HG03575 (cell line): ENCODE measurements around the gene ICAM3.
"Not testable (repeated sequence)": the region's sequence is repeated elsewhere in the genome, so short reads cannot be mapped to it uniquely, and the experiment has no call there.

Source experiments
- ATAC-seq: cut with Tn5 transposase; IDR thresholded peaks from one replicate; pipeline ENCODE4 v1.9.1; 2021; ENCODE audit not compliant: unreplicated experiment, insufficient number of reproducible peaks, low FRiP score; ENCODE audit errors: extremely low read depth

The ICAM3 gene

GRCh38 chr19:10339380-10339960, at the start of gene ICAM3:
Gene ICAM3 (minus strand): TSS chr19:10339624. CDS start chr19:10339614, 10 bp downstream.
- ATAC-seq: no peak

- ATAC-seq: no peak
Observed at GRCh38 chr19:10388957-10389356, 49.5 kb upstream of the ICAM3 start.

GRCh38 chr19:10384580-10384979, 45.2 kb upstream of the ICAM3 start:
- ATAC-seq: no peak

- not testable (repeated sequence) for ATAC-seq
Observed at GRCh38 chr19:10383223-10383499, 43.7 kb upstream of the ICAM3 start.

- ATAC-seq: peak; percentile 61
Observed at GRCh38 chr19:10380313-10381102, 41.1 kb upstream of the ICAM3 start, which contains the start of gene TYK2. Gene TYK2 (minus strand): TSS chr19:10380572. CDS start chr19:10378406, 2,166 bp downstream.

- ATAC-seq: no peak
Observed at GRCh38 chr19:10379880-10380312, 40.5 kb upstream of the ICAM3 start.

- no peak for ATAC-seq
Observed at GRCh38 chr19:10378124-10378523, 38.7 kb upstream of the ICAM3 start.

GRCh38 chr19:10377140-10377640, 37.8 kb upstream of the ICAM3 start:
- not testable (repeated sequence) for ATAC-seq

- ATAC-seq: no peak
Observed at GRCh38 chr19:10374931-10375330, 35.5 kb upstream of the ICAM3 start.

- ATAC-seq: no peak
Observed at GRCh38 chr19:10372690-10373089, 33.3 kb upstream of the ICAM3 start.

- ATAC-seq: no peak
Observed at GRCh38 chr19:10368101-10368803, 28.8 kb upstream of the ICAM3 start.

- not testable (repeated sequence) for ATAC-seq
Observed at GRCh38 chr19:10366950-10367512, 27.6 kb upstream of the ICAM3 start.

GRCh38 chr19:10365518-10365917, 26.1 kb upstream of the ICAM3 start:
- ATAC-seq: no peak

- no peak for ATAC-seq
Observed at GRCh38 chr19:10364644-10365043, 25.2 kb upstream of the ICAM3 start.

GRCh38 chr19:10363789-10364281, 24.4 kb upstream of the ICAM3 start:
- ATAC-seq: no peak

GRCh38 chr19:10362259-10362658, 22.8 kb upstream of the ICAM3 start:
- no peak for ATAC-seq

GRCh38 chr19:10361569-10362011, 22.2 kb upstream of the ICAM3 start:
- ATAC-seq: no peak

GRCh38 chr19:10356431-10356830, 17.0 kb upstream of the ICAM3 start:
- ATAC-seq: no peak

- ATAC-seq: no peak
Observed at GRCh38 chr19:10353793-10354391, 14.5 kb upstream of the ICAM3 start.
